Measurements from ENCODE around the gene SLC4A11.

The SLC4A11 gene

GRCh38 chr20:3239026-3239866 is at the start of gene SLC4A11:
SLC4A11 (minus strand) TSS chr20:3239190; CDS start chr20:3239137, 53 bp downstream.
- DNase-seq (ENCODE audit: low read depth), result no peak

- DNase-seq (ENCODE audit: low read depth), result no peak
Observed at GRCh38 chr20:3283222-3283820, 44.3 kb upstream of the SLC4A11 start.

GRCh38 chr20:3282271-3283221 is 43.6 kb upstream of the SLC4A11 start:
- DNase-seq (ENCODE audit: low read depth), result no peak

DNA sequence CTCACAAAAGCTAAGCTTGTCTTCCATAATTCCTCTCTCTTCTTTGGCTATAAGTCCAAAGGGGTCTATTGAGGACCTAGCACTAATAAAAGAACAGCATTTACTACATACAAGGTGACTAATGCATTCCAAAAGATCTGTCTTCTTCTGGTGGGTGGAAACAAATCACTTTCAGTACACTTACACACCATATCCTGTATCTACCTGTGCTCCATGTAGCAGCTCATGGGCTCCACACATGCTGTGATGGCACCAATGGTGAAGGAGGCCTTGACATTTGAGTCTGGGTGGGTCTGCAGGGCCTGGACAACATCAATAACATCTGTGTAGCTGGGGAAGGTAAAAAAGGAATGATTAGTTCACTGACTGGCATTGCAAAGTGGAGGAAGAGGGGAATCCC is 42.4 kb upstream of the SLC4A11 start:
- DNase-seq (ENCODE audit: low read depth), result no peak

- no peak for DNase-seq (ENCODE audit: low read depth)
Observed at GRCh38 chr20:3279761-3280160, 40.8 kb upstream of the SLC4A11 start.

GRCh38 chr20:3277686-3278465 is 38.9 kb upstream of the SLC4A11 start:
- no peak for DNase-seq (ENCODE audit: low read depth)

- DNase-seq (ENCODE audit: low read depth), result no peak
Observed at GRCh38 chr20:3276680-3277015, 37.7 kb upstream of the SLC4A11 start.

DNA sequence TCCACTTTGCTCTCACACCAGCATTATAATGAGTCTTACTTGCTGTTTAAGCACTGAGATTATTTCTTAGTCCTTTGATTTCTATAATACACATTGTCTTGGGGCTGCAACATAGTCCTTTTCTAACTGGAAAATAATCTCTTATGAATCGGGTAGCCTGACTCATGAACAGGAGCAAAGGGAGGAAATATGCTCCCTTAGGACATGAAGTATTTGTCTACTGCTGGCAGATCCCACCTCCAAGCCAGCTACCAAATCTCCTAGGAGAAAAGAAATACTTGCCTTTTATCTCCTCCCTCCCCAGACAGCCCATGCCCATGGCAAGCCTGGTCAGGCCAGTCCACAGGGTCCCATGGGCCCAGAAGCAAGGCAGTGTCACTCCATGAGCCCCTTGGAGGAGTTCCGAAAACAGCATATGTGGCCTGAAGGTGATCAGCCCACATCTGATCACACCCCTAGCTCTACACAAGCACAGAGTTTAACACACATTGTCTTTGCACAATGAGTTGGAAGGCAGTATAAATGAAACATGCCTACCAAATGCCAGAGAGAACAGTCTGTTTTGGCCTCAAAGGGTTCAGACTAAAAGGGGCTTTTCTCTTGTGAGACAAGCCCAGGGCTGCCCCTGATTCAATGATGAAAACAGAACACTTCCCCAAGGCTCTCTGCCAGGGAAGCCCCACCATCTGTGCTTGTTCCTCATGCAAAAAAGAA is 37.1 kb upstream of the SLC4A11 start:
- no peak for DNase-seq (ENCODE audit: low read depth)

DNA sequence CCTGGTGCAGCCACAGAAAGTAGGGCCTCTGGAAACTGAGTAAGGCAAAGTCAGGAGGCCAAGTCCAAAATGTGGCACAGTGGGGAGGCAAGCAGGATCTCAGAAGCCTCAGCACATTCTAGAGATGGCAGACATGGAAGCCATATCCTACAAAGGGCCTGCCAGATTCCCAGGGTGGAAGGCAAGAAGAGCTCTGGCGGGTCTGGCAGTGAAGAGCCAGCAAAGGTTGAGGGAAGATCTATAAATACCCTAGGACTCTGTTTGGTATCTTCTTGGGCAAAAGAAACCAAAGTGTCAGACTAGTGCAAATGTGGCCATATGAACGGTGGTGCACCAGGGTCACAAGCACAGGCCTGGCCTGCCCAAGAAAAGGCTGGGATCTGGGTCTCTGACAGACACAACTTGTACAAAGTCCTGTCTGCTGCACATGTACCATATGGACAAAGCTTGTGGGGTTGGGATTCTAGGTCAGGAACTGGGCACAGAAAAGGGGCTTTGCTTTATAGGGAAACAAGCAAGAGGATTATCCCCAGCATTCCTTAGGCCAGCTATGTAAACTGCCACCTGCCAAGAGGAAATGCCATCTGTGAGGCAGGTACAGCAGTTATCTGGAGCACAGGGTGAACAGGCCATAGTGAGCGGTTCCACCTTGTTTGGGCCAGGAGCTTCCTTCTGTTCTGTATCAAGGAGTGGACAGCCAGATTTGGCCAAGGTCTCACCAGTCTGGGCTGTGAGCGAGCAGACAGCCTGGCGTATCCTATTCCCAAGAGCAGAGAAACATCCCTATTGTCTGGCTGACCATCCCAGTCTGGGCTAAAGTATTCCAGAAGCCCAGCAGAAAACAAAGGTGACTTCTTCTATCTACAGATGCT is 36.3 kb upstream of the SLC4A11 start:
- DNase-seq (ENCODE audit: low read depth), result no peak

DNA sequence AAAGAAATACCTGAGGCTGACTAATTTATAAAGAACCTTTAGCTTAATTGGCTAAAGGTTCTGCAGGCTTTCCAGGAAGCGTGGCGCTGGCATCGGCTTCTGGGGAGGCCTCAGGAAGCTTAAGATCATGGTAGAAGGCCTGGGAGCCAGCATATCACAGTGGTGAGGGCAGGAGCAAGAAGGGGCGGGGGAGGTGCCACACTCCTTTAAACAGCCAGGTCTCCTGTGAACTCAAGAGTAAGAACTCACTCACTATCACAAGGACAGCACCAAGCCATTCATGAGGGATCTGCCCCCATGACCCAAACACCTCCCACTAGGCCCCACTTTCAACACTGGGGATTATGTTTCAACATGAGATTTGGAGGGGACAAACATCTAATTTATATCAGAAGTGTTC is 34.4 kb upstream of the SLC4A11 start:
- DNase-seq (ENCODE audit: low read depth), result no peak

GRCh38 chr20:3270051-3270450 is 31.1 kb upstream of the SLC4A11 start:
- DNase-seq (ENCODE audit: low read depth), result no peak

- DNase-seq (ENCODE audit: low read depth), result no peak
Observed at GRCh38 chr20:3262566-3262965, 23.6 kb upstream of the SLC4A11 start.

GRCh38 chr20:3258429-3258828 is 19.4 kb upstream of the SLC4A11 start:
- DNase-seq (ENCODE audit: low read depth), result no peak

- no peak for DNase-seq (ENCODE audit: low read depth)
Observed at GRCh38 chr20:3255728-3256127, 16.7 kb upstream of the SLC4A11 start.

DNA sequence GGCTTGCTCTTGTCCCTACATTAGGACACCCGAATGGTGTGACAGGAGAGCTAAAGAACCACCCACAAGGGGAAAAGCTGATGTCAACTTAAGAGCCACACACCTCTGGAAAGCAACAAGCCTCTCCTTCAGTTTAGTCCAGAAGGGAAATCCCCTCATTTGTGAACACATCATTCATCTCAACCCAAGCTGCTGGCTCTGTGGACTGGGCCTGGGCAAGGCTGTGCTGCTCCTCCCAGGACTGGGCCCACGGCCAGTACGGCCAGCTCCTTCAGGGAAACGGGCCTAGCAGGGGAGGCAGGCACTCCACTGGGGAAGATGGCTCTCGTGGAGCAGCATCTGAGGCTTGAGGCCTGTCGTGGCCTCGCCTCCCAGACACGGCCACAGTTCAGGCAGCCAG is 12.8 kb upstream of the SLC4A11 start:
- no peak for DNase-seq (ENCODE audit: low read depth)

DNA sequence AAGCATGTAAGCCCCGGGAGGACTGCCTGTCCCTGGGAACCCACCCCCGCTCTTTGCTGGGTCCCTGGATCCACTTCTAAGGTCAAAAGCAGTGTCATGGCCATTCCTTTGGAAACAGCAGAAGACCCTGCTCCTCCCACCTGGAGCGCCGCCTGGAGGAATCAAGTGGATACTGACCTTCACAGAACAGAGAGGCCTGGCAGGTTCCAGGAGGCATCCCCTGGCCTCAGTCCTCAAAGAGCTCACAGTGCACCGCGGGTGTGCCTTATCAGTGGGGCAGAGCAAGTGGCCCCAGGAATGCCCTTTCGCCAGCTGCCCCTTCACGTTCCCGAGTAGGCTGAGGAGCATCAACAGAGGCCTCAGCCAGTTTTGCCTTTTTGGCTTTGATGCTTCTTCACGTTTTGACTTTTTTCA is 11.1 kb upstream of the SLC4A11 start:
- DNase-seq (ENCODE audit: low read depth), result no peak

DNA sequence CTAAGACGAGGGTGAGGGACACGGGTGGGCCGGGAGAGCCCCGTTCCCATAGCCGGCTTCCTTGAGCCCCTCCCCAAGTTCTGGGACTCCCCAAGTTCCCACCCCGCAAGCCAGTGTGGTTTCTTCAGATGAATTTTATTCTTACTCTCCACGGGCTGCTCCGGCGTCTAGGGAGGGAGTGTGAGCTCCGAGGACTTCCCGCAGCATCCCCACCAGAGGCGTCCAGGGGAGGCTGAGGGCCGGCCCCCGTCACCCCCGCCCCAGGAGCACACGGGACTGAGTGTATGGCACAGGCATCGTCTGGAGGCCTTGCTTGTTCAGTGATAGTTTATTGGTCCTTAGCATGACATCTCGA is 10.0 kb upstream of the SLC4A11 start:
- DNase-seq (ENCODE audit: low read depth), result no peak

DNA sequence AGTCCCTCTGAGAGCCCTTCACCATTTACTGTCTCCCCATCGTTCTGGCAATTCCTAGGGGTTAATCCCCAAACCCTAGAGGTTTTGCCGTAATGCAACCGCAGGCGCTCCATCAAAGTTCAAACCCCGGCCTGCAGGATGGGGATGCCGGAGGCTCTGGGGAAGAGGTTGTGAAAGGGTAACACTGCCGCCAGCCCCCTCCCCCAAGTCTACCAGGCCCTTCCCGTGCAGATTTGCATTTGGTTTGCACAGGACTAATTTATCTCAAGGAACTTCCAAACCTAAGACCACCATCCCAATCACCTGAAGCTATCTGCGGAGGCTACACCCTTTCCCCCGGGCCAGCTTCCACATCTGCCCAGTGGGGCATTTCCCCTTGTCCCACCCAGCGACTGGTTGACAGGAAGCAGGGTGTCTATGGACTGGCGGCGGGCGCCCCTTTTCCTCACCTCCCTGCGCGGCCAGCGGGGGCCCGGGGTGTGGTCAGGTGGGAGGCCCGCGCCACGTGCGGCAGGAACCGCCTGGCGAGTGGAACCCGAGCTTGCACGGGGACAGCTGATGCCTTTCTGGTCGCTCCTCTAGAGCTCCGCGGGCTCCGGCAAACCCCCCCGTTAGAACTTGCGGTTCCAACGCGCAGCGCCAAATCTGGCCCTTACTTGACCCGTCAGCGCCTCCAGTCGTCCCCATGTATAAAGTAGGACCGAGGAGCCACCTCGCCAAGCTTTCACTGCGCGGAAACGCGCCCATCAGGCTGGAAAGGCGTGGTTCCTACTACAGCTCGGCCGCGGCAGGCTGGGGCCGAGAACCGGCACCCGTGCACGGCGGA is 9.4 kb upstream of the SLC4A11 start:
- no peak for DNase-seq (ENCODE audit: low read depth)

GRCh38 chr20:3247638-3248037 is 8.6 kb upstream of the SLC4A11 start:
- no peak for DNase-seq (ENCODE audit: low read depth)

Data from activated T-cell treated with anti-CD3 and anti-CD28 coated beads for 24 hours (primary cell).